SK-N-SH treated with all-trans-retinoic acid at 6 μM for 48 hours (cell line): Measurements from ENCODE around the gene GPR31.

Source experiments
- ATAC-seq: fragments of 200-7000 bp; cut with Tn5 transposase; 3 replicates; pipeline ENCODE4 v1.9.1; 2020; ENCODE audit warnings: mild to moderate bottlenecking, moderate library complexity
- ARNTL ChIP-seq: fragments of 450-650 bp; formaldehyde crosslinking; IDR thresholded peaks from 2 replicates; pipeline ENCODE4 v1.5.0; 2020; ENCODE audit warnings: low read depth, mild to moderate bottlenecking, moderate library complexity, borderline replicate concordance
- BACH2 ChIP-seq: fragments of 250-450 bp; sonication (Bioruptor Pico); IDR thresholded peaks from 2 replicates; pipeline ENCODE4 v1.9.0; 2021; ENCODE audit warnings: mild to moderate bottlenecking, borderline replicate concordance
- CREB5 ChIP-seq: fragments of 250-450 bp; sonication (Bioruptor Pico); IDR thresholded peaks from 2 replicates; pipeline ENCODE4 v1.5.1; 2020; ENCODE audit warnings: low read depth, mild to moderate bottlenecking, moderate library complexity
- CSDC2 ChIP-seq: fragments of 250-450 bp; sonication (Bioruptor Pico); IDR thresholded peaks from 2 replicates; pipeline ENCODE4 v1.5.0; 2020; ENCODE audit warnings: mild to moderate bottlenecking, moderate library complexity
- CSRNP3 ChIP-seq: fragments of 250-450 bp; sonication (Bioruptor Pico); IDR thresholded peaks from 2 replicates; pipeline ENCODE4 v1.5.1; 2021; ENCODE audit warnings: mild to moderate bottlenecking, moderate library complexity
- ESRRG ChIP-seq: fragments of 250-450 bp; sonication (Bioruptor Pico); IDR thresholded peaks from 2 replicates; pipeline ENCODE4 v1.6.1; 2021; ENCODE audit warnings: mild to moderate bottlenecking
- GLIS3 ChIP-seq: fragments of 250-450 bp; sonication (Bioruptor Pico); IDR thresholded peaks from 2 replicates; pipeline ENCODE4 v1.5.0; 2020; ENCODE audit warnings: mild to moderate bottlenecking, moderate library complexity
- OSR1 ChIP-seq: fragments of 250-450 bp; sonication (Bioruptor Pico); IDR thresholded peaks from 2 replicates; pipeline ENCODE4 v1.8.0; 2022; ENCODE audit warnings: moderate library complexity, mild to moderate bottlenecking, inconsistent platforms
- PATZ1 ChIP-seq: fragments of 250-450 bp; sonication (Bioruptor Pico); IDR thresholded peaks from 2 replicates; pipeline ENCODE4 v1.8.0; 2020; ENCODE audit warnings: mild to moderate bottlenecking, moderate library complexity, borderline replicate concordance
- POU6F1 ChIP-seq: fragments of 250-450 bp; sonication (Bioruptor Pico); IDR thresholded peaks from 2 replicates; pipeline ENCODE4 v1.8.0; 2021; ENCODE audit warnings: low read depth, mild to moderate bottlenecking, moderate library complexity, borderline replicate concordance
- PPARA ChIP-seq: fragments of 250-450 bp; sonication (Bioruptor Pico); IDR thresholded peaks from 2 replicates; pipeline ENCODE4 v1.5.0; 2020; ENCODE audit warnings: mild to moderate bottlenecking, borderline replicate concordance
- RARB ChIP-seq: fragments of 250-450 bp; sonication (Bioruptor Pico); IDR thresholded peaks from 2 replicates; pipeline ENCODE4 v1.8.0; 2021; ENCODE audit warnings: mild to moderate bottlenecking, moderate library complexity
- SNAI2 ChIP-seq: fragments of 250-450 bp; sonication (Bioruptor Pico); IDR thresholded peaks from 2 replicates; pipeline ENCODE4 v1.5.0; 2020; ENCODE audit warnings: mild to moderate bottlenecking, moderate library complexity
- TOX ChIP-seq: fragments of 250-450 bp; sonication (Bioruptor Pico); IDR thresholded peaks from 2 replicates; pipeline ENCODE4 v1.8.0; 2021; ENCODE audit warnings: mild to moderate bottlenecking, moderate library complexity, borderline replicate concordance
- TSHZ2 ChIP-seq: fragments of 250-450 bp; sonication (Bioruptor Pico); IDR thresholded peaks from 2 replicates; pipeline ENCODE4 v1.5.0; 2020; ENCODE audit warnings: mild to moderate bottlenecking, moderate library complexity
- ZC3H10 ChIP-seq: fragments of 250-450 bp; sonication (Bioruptor Pico); IDR thresholded peaks from 2 replicates; pipeline ENCODE4 v1.5.1; 2021; ENCODE audit warnings: mild to moderate bottlenecking, moderate library complexity
- ZFP3 ChIP-seq: fragments of 250-450 bp; sonication (Bioruptor Pico); IDR thresholded peaks from 2 replicates; pipeline ENCODE4 v1.5.0; 2020; ENCODE audit warnings: mild to moderate bottlenecking, moderate library complexity
- ZFP30 ChIP-seq: fragments of 450-650 bp; formaldehyde crosslinking; IDR thresholded peaks from 2 replicates; pipeline ENCODE4 v1.5.0; 2022; ENCODE audit warnings: mild to moderate bottlenecking, moderate library complexity
- ZNF565 ChIP-seq: fragments of 450-650 bp; formaldehyde crosslinking; conservative IDR thresholded peaks from 2 replicates; pipeline ENCODE4 v1.5.0; 2020; ENCODE audit warnings: low read depth, mild to moderate bottlenecking, moderate library complexity
- ZNF8 ChIP-seq: fragments of 450-650 bp; formaldehyde crosslinking; IDR thresholded peaks from 2 replicates; pipeline ENCODE4 v1.5.0; 2020; ENCODE audit warnings: mild to moderate bottlenecking, moderate library complexity

GPR31 gene

GRCh38 chr6:167134448-167135328 is 23.1 kb downstream of the GPR31 start (continued):
- no peak for TF ChIP-seq POU6F1 (CRISPR knock-in tag)
- TF ChIP-seq TOX (CRISPR knock-in tag), result no peak
- TF ChIP-seq CREB5 (CRISPR knock-in tag), result no peak
- TF ChIP-seq OSR1 (CRISPR knock-in tag), result no peak

GRCh38 chr6:167130712-167131684 is 26.8 kb downstream of the GPR31 start:
- ATAC-seq, result no peak
- no peak for TF ChIP-seq SNAI2 (CRISPR knock-in tag)
- no peak for TF ChIP-seq PATZ1 (CRISPR knock-in tag)
- no peak for TF ChIP-seq CREB5 (CRISPR knock-in tag)
- no peak for TF ChIP-seq TOX (CRISPR knock-in tag)
- no peak for TF ChIP-seq PPARA (CRISPR knock-in tag)
- TF ChIP-seq OSR1 (CRISPR knock-in tag), result no peak
- no peak for TF ChIP-seq ESRRG
- no peak for TF ChIP-seq ZC3H10 (CRISPR knock-in tag)
- TF ChIP-seq ZFP30 (CRISPR knock-in tag), result no peak
- TF ChIP-seq GLIS3 (CRISPR knock-in tag), result no peak
- TF ChIP-seq ZNF8 (CRISPR knock-in tag), result no peak
- no peak for TF ChIP-seq ZNF565 (CRISPR knock-in tag)
- no peak for TF ChIP-seq ARNTL (CRISPR knock-in tag)
- TF ChIP-seq BACH2 (CRISPR knock-in tag), result no peak
- TF ChIP-seq CSDC2 (CRISPR knock-in tag), result no peak
- no peak for TF ChIP-seq CSRNP3 (CRISPR knock-in tag)

GRCh38 chr6:167130008-167130677 is 27.6 kb downstream of the GPR31 start:
- ATAC-seq, result no peak
- TF ChIP-seq ZFP3 (CRISPR knock-in tag) (no peak), CSDC2 (CRISPR knock-in tag) (no peak), ZC3H10 (CRISPR knock-in tag) (no peak), ZFP30 (CRISPR knock-in tag) (no peak), SNAI2 (CRISPR knock-in tag) (no peak), ZNF565 (CRISPR knock-in tag) (no peak), POU6F1 (CRISPR knock-in tag) (no peak), ESRRG (no peak), TOX (CRISPR knock-in tag) (no peak), RARB (no peak), PPARA (CRISPR knock-in tag) (no peak), TSHZ2 (CRISPR knock-in tag) (no peak)
